ENCODE measurements around the gene CRBN.

CRBN gene

GRCh38 chr3:3107181-3107580 is 72.3 kb downstream of the CRBN start:
- no peak overlapping the region for H3K4me3 ChIP-seq (ENCODE audit: low read depth, low read length)
- DNase-seq (ENCODE audit: low read depth) = no peak
- TF ChIP-seq POLR2A (IDR thresholded peaks at IDR 0.05; ENCODE audit: extremely low read depth, insufficient read length) (no peak), CTCF (IDR thresholded peaks at IDR 0.05; ENCODE audit: low read depth, low read length) (no peak), MAX (IDR thresholded peaks at IDR 0.05; ENCODE audit: low read depth, low read length) (no peak)

GRCh38 chr3:3105815-3106214 is 73.7 kb downstream of the CRBN start:
- no peak for DNase-seq (ENCODE audit: low read depth)
- H3K4me3 ChIP-seq (ENCODE audit: low read depth, low read length) = no peak overlapping the region

GRCh38 chr3:3105246-3105645 is 74.2 kb downstream of the CRBN start:
- no peak for DNase-seq (ENCODE audit: low read depth)
- no peak overlapping the region for H3K4me3 ChIP-seq (ENCODE audit: low read depth, low read length)
- TF ChIP-seq MAX (IDR thresholded peaks at IDR 0.05; ENCODE audit: low read depth, low read length) = no peak
- TF ChIP-seq POLR2A (IDR thresholded peaks at IDR 0.05; ENCODE audit: extremely low read depth, insufficient read length) = no peak
- TF ChIP-seq MYC (IDR thresholded peaks at IDR 0.05; ENCODE audit: low read depth, low read length) = no peak
- no peak for TF ChIP-seq CTCF (IDR thresholded peaks at IDR 0.05; ENCODE audit: low read depth, low read length)

More at GRCh38 chr3:3105815-3106214, 73.7 kb downstream of the CRBN start:
- TF ChIP-seq POLR2A (IDR thresholded peaks at IDR 0.05; ENCODE audit: extremely low read depth, insufficient read length) = no peak
- no peak for TF ChIP-seq MAX (IDR thresholded peaks at IDR 0.05; ENCODE audit: low read depth, low read length)
- TF ChIP-seq MYC (IDR thresholded peaks at IDR 0.05; ENCODE audit: low read depth, low read length) = no peak
- no peak for TF ChIP-seq CTCF (IDR thresholded peaks at IDR 0.05; ENCODE audit: low read depth, low read length)

- no peak overlapping the region for H3K4me3 ChIP-seq (ENCODE audit: low read depth, low read length)
- TF ChIP-seq MAX (IDR thresholded peaks at IDR 0.05; ENCODE audit: low read depth, low read length) (no peak), POLR2A (IDR thresholded peaks at IDR 0.05; ENCODE audit: extremely low read depth, insufficient read length) (no peak), MYC (IDR thresholded peaks at IDR 0.05; ENCODE audit: low read depth, low read length) (no peak), CTCF (IDR thresholded peaks at IDR 0.05; ENCODE audit: low read depth, low read length) (no peak)
- DNase-seq (ENCODE audit: low read depth) = no peak
Observed at GRCh38 chr3:3102751-3103150, 76.7 kb downstream of the CRBN start.

- DNase-seq (ENCODE audit: low read depth) = no peak
- no peak overlapping the region for H3K4me3 ChIP-seq (ENCODE audit: low read depth, low read length)
- TF ChIP-seq POLR2A (IDR thresholded peaks at IDR 0.05; ENCODE audit: extremely low read depth, insufficient read length) = no peak
- no peak for TF ChIP-seq MAX (IDR thresholded peaks at IDR 0.05; ENCODE audit: low read depth, low read length)
- TF ChIP-seq MYC (IDR thresholded peaks at IDR 0.05; ENCODE audit: low read depth, low read length) = no peak
- no peak for TF ChIP-seq CTCF (IDR thresholded peaks at IDR 0.05; ENCODE audit: low read depth, low read length)
Observed at GRCh38 chr3:3101660-3102458, 77.6 kb downstream of the CRBN start.
